Hepatocyte (in vitro differentiated cells): ENCODE measurements around the gene HRH3.

Experiments
- CTCF ChIP-seq: fragments of 200-600 bp; sonication (generic); IDR thresholded peaks from 2 replicates; pipeline ENCODE4 v1.5.1; 2016; ENCODE audit warnings: antibody characterized with exemption, mild to moderate bottlenecking; ENCODE audit not compliant: poor library complexity
- EZH2phosphoT487 ChIP-seq: fragments of 200-600 bp; sonication (generic); IDR thresholded peaks from one replicate; pipeline ENCODE4 v1.6.1; 2018; ENCODE audit warnings: antibody characterized with exemption, mild to moderate bottlenecking, low read depth, moderate library complexity; ENCODE audit not compliant: unreplicated experiment, severe bottlenecking

DNA sequence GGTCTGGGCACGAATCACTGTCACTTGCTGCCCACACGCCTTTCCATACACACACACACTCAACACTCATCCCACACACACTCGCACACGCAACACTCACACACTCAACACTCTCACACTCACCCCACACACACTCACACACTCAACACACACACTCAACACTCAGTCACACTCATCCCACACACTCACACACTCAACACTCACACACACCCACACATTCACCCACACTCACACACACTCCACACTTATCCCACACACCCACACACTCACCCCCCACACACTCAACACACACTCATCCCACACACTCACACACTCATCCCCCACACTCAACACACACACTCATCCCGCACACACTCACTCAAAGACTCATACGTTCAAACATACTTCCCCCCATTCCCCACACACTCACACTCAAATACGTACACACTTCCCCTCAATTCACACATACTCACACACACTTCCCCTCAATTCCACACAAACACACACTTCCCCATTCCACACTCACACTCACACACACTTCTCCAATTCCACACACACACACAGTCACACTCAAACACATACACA lies 9.0 kb upstream of the HRH3 start:
- TF ChIP-seq EZH2phosphoT487, result no peak
- TF ChIP-seq CTCF, result no peak
